ENCODE results near the gene PJA2.

- TF ChIP-seq POLR2A (IDR thresholded peaks at IDR 0.05), result no peak
- TF ChIP-seq, protein P1, sequence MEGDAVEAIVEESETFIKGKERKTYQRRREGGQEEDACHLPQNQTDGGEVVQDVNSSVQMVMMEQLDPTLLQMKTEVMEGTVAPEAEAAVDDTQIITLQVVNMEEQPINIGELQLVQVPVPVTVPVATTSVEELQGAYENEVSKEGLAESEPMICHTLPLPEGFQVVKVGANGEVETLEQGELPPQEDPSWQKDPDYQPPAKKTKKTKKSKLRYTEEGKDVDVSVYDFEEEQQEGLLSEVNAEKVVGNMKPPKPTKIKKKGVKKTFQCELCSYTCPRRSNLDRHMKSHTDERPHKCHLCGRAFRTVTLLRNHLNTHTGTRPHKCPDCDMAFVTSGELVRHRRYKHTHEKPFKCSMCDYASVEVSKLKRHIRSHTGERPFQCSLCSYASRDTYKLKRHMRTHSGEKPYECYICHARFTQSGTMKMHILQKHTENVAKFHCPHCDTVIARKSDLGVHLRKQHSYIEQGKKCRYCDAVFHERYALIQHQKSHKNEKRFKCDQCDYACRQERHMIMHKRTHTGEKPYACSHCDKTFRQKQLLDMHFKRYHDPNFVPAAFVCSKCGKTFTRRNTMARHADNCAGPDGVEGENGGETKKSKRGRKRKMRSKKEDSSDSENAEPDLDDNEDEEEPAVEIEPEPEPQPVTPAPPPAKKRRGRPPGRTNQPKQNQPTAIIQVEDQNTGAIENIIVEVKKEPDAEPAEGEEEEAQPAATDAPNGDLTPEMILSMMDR (IDR thresholded peaks at IDR 0.05), result no peak
Observed at GRCh38 chr5:109407913-109408312, 1.9 kb downstream of the PJA2 start.
